Activated gamma-delta T cell treated with Interleukin-2 at 50 U/mL for 16 hours (primary cell): ENCODE data around the gene DNAJA2.
"Not testable (repeated sequence)": the region's sequence is repeated elsewhere in the genome, so short reads cannot be mapped to it uniquely, and the experiment has no call there.

Experiments
- DNase-seq: peaks from one replicate; pipeline ENCODE4 v3.0.0-alpha.2; 2020

The DNAJA2 gene

GRCh38 chr16:46973207-46973995, at the start of gene DNAJA2:
Gene DNAJA2, minus strand, starts transcription at chr16:46973674. Its CDS starts 102 bp downstream, at chr16:46973572.
- peak; percentile 91 for DNase-seq

DNA sequence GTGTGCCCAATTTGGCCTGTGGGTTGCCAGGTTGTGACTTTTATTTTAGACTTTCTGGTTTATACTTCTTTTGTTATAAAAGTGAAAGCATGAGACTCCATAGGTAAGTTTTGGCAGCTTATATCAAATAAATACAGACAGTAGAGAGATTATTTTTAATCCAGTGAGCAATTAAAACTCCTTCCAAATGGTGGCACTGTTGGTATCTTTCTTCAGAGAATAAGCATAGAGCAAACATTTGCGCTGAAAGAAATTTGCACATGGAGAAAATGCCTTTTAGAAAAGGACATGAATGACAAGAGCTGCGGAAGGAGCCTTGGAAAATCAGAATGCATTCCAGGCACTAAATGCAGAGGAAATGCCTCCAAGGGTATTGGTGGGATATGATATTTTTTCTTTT, 46.1 kb upstream of the DNAJA2 start:
- no peak for DNase-seq

GRCh38 chr16:47018223-47018891, 44.9 kb upstream of the DNAJA2 start:
- peak; percentile 6 for DNase-seq

- no peak for DNase-seq
Measured at GRCh38 chr16:47017636-47018035, 44.2 kb upstream of the DNAJA2 start.

- peak; percentile 8 for DNase-seq
Measured at GRCh38 chr16:47016700-47017133, 43.2 kb upstream of the DNAJA2 start.

- DNase-seq, result no peak
Measured at GRCh38 chr16:47013910-47014309, 40.4 kb upstream of the DNAJA2 start.

DNA sequence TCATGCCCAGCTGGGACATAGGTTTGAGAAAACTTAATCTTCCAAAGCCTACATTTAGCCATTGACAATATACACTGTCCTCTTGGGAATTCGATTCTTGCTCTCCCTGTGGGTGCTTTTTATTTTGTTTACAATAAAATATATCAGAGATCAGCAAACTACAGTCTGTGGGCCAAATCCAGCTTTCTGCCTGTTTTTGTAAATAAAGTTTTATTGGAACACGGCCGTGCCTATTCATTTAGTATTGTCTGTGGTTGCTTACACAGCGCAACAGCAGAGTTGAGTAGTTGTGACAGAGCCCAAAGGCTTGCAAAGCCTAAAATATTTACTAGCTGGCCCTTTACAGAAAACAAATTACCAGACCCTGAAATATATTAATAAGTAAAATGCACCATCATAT, 39.7 kb upstream of the DNAJA2 start:
- no peak for DNase-seq

DNA sequence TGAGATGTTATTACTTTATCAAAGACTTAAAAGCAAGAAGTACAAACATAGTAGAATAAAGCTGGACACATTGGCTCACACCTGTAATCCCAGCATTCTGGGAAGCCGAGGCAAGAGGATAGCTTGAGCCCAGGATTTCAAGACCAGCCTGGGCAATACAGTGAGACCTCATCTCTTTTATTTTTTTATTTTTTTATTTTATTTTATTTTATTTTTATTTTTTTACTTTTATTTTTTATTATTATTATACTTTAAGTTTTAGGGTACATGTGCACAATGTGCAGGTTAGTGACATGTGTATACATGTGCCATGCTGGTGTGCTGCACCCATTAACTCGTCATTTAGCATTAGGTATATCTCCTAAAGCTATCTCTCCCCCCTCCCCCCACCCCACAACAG, 37.3 kb upstream of the DNAJA2 start:
- DNase-seq, result not testable (repeated sequence)

- DNase-seq, result no peak
Measured at GRCh38 chr16:47008612-47009011, 35.1 kb upstream of the DNAJA2 start.

DNA sequence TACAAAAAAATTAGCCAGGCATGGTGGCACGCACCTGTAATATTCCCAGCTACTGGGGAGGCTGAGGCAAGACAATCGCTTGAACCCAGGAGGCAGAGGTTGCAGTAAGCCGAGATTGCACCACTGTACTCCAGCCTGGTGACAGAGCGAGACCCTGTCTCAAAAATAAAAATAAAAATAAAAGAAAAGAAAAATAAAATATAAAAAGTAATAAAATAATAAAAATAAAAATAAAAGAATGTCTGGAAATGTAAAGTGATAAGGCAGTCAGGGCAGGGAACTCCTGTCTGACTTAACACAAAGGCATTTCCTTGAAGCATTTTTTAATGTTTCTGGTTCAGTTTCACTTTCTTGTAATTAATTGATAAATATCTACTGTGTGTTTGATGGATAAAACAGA, 34.7 kb upstream of the DNAJA2 start:
- DNase-seq, result no peak

DNA sequence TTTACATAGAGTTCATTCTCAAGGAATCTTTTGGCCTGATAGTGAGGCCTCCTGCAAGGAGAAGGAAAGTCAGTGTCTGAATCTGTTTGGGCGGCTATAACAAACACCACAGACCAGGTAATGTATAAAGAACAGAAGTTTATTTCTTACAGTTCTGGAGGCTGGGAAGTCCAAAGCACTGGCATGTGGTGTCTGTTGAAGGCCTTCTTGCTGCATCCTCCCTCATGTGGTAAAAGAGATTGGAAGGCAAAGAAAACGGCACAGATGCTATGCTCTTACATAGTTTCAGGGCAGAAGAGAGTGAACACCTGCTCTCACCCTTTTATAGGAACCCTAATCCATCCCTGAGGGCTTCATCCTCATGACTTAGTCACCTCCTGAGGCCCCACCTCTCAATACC, 31.2 kb upstream of the DNAJA2 start:
- DNase-seq, result no peak

DNA sequence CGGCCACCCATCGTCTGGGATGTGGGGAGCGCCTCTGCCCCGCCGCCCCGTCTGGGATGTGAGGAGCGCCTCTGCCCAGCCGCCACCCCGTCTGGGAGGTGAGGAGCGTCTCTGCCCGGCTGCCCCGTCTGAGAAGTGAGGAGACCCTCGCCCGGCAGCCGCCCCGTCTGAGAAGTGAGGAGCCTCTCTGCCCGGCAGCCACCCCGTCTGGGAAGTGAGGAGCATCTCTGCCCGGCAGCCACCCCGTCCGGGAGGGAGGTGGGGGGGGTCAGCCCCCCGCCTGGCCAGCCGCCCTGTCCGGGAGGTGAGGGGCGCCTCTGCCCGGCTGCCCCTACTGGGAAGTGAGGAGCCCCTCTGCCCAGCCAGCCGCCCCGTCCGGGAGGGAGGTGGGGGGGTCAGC, 26.6 kb upstream of the DNAJA2 start:
- DNase-seq, result not testable (repeated sequence)

DNA sequence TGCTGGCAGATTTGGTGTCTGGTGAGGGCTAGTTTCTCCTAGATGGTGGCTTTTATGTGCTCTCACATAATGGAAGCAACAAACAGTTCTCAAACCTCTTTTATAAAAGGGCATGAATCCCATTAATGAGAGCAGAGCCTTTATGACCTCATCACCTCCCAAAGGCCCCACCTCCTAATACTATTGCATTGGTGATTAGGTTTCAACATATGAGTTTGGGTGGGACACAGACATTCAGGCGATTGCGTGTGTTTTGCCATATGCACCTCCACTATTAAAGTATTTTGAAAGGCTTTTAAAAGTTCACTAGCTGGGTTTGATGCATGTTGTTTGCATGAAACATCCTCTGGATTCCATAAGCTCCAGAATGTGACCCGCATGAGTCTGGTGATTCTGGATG, 24.4 kb upstream of the DNAJA2 start:
- no peak for DNase-seq

DNA sequence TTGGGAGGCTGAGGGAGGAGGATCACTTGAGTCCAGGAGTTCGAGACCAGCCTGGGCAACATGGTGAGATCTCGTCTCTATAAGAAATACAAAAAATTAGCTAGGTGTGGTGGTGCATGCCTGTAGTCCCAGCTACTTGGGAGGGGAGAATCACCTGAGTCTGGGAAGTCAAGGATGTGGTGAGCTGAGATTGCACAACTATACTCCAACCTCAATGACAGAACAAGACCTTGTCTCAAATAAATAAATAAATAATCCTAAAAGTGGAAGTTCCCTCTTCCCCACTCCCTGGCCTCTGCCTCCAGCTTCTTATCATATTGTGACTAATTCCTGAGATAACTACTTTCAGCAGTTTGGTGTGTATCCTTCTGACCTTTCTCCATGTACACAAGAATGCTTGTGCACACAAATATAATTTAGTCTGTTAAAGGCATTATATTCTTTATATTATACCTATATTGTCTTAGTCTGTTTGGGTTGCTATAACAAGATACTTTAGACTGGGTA, 23.5 kb upstream of the DNAJA2 start:
- no peak for DNase-seq

DNA sequence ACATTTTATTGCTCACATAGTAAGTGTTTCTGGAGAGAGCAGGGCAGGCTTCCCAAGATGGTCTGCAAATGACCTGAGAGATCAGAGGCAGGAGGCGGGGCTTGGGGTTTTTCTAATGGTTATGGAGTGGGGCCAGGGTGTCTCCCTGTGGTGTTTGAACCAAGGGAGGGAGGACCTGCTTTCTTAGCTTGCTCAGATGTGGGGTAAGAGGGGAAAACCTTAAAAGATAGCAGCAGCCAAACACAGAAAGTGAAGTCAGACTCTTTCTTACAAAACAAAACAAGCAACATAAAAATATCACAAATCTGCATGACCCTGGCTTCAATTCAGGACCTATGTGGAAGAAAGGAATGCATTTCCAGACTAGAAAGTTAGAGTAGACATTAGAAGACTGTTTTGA, 22.9 kb upstream of the DNAJA2 start:
- no peak for DNase-seq

GRCh38 chr16:46991729-46992704, 18.5 kb upstream of the DNAJA2 start:
- no peak for DNase-seq

DNA sequence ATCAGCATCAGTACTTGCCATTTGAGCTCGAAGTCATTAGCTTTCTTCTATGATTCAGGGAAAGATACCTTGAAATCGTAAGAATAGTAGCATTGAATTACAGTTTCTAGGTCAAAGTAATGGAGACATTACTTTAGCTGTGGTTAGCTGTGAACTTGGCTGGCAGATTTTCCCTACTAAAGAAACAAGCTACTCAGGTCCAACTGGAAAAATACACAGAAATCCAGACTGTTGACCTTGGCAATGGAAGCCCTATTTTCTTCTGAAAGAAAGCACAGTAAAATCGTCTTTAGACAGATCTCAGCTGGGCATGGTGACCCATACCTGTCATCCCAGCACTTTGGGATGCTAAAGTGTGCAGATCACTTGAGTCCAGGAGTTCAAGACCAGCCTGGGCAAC, 13.4 kb upstream of the DNAJA2 start:
- no peak for DNase-seq

- DNase-seq, result no peak
Measured at GRCh38 chr16:46986438-46986837, 13.0 kb upstream of the DNAJA2 start.

DNA sequence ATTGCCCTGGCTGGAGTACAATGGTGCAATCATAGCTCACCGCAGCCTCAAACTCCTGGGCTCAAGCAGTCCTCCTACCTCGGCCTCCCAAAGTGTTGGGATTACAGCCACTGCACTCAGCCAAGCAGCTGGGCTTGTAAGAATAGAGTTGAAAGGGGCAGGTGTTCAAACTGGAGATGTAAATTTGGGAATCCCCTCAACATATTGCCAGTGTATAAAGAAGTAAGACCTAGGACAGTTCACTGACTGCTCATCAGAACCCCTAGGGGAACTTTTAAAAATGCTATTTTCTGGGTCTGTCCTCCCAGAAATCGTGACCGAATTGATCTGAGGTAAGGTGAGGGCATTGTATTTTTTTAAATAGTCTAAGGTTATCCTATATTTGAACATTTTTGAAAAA, 8.9 kb upstream of the DNAJA2 start:
- DNase-seq, result no peak

GRCh38 chr16:46980926-46981325, 7.5 kb upstream of the DNAJA2 start:
- no peak for DNase-seq

DNA sequence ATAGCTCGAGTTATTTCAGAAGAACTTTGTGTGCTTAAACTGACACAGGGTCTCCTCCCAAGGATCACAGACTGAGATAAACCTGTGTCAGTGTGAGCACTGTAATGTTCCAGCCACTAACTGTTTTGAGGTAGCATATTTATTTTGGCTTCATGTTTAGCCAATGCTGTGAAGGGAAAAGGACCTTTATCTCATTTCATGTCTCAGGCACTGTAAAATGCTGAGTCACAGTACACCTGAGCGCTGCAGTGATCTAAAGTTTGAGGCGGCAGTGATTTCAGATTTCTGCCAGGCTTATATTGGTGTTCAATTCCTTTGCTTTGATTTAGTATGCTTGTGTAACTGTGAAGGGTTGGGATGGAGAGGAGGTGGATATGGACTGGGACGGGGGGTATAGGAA, 3.1 kb upstream of the DNAJA2 start:
- DNase-seq, result no peak

DNA sequence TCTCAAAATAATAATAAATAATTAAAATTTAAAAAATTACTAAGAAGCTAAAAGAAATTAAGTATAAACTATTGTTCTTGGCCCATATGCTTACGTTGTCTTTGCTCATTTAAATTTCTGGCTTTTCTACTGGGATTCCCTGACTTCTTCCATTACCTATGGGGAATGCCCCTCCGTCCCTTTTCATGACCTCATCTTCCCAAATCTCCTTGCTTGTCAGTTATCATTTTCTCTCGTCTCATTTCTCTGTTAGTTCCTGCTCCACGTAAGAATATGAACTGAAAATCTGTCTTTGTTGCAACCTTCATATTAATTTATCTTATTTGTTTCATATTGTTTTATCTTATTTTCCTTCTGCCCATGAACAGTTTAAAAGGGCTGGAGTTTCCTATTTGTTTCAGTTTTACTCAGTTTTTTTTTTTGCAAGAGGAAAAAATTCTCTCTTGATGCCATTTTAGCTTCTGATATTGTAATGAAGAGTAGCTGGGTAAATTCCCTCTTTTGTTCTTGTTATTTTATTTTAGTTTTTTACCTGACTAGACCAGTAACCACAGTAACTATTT, 2.5 kb upstream of the DNAJA2 start:
- DNase-seq, result no peak

GRCh38 chr16:46975165-46975564, 1.7 kb upstream of the DNAJA2 start:
- DNase-seq, result no peak
